ENCODE data around the gene RCC2.

DNA sequence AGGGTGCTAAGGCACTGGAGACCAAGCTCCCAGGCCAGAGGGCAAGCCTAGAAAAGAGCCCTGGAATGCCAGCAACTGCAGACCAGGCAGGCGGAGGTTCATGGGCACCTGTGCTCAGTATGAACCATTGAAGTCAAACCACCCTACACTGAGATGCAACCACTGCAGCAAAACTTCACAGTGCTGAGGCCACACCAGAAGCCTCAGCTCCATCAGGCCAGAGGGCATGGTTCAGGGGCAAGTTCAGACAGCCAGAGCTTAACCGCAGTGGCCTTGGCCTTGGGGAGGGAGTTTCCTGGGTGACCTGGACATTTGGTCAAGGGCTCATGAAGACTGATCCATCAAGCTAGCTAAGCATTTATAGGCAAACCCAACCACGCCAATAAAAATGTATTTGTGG is 7.1 kb downstream of the RCC2 start:
- TF ChIP-seq, protein P1, sequence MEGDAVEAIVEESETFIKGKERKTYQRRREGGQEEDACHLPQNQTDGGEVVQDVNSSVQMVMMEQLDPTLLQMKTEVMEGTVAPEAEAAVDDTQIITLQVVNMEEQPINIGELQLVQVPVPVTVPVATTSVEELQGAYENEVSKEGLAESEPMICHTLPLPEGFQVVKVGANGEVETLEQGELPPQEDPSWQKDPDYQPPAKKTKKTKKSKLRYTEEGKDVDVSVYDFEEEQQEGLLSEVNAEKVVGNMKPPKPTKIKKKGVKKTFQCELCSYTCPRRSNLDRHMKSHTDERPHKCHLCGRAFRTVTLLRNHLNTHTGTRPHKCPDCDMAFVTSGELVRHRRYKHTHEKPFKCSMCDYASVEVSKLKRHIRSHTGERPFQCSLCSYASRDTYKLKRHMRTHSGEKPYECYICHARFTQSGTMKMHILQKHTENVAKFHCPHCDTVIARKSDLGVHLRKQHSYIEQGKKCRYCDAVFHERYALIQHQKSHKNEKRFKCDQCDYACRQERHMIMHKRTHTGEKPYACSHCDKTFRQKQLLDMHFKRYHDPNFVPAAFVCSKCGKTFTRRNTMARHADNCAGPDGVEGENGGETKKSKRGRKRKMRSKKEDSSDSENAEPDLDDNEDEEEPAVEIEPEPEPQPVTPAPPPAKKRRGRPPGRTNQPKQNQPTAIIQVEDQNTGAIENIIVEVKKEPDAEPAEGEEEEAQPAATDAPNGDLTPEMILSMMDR (IDR thresholded peaks at IDR 0.05) = no peak
- TF ChIP-seq POLR2A (IDR thresholded peaks at IDR 0.05) (no peak), POLR2AphosphoS5 (IDR thresholded peaks at IDR 0.05) (no peak), EP300 (IDR thresholded peaks at IDR 0.05) (no peak)
